RWPE1 (cell line): ENCODE results near the gene KRTAP10-10.
"Not testable (repeated sequence)": the region's sequence is repeated elsewhere in the genome, so short reads cannot be mapped to it uniquely, and the experiment has no call there.

ENCODE experiments used
- CTCF ChIA-PET: fragments of 350-600 bp; sonication (Branson Sonifier 250); formaldehyde crosslinking; extraction: SDS; loops from one replicate; lab custom pipeline; 2021; lab: Yijun Ruan, JAX
- POLR2A ChIA-PET: fragments of 400-600 bp; formaldehyde crosslinking; extraction: SDS; loops from one replicate; lab custom pipeline; 2020; ENCODE audit warnings: antibody characterized with exemption; ENCODE audit not compliant: low non-redundant PET; lab: Yijun Ruan, JAX
- DNase-seq: peaks from one replicate; pipeline ENCODE4 v3.0.0; 2012; ENCODE audit warnings: low spot score
- H3K27ac ChIP-seq: fragments of 450-650 bp; 2 replicates; pipeline ENCODE4 v1.5.1; 2017
- TF ChIP-seq, protein P1 (sequence below): fragments of 450-650 bp; conservative IDR thresholded peaks from 2 replicates; pipeline ENCODE4 v1.5.1; 2017; ENCODE audit warnings: low read depth, mild to moderate bottlenecking

Gene KRTAP10-10

DNA sequence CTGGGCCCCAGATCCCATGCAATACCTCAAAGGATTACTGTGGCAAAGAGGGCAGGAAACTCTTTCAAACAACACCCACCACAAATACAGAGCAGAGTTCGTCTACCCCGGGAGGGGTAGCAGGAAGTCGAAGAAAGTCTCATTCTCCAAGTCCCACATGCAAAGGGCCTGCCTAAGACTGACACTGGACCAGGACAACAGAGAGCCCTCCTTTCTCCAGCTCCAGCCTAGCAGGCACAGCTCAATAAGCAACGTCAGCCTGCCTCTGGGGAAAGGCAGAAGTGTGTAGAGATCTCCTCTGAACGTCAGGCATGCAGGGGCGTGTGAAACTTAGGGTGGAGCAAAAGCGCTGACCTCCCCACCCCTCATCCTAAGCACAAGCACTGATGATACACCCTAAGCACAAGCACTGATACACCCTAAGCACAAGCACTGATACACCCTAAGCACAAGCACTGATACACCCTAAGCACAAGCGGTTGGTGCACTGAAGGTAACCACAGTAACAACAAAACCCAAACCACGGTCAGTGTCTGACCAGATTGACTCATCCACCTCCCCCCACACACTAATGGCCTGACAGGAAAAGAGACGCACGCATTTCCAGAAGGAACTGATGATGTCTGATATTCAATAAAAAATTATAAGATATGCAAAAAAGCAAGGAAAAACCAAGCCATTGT lies 21.9 kb downstream of the KRTAP10-10 start:
- POLR2A ChIA-PET, result no interaction called here
- TF ChIP-seq, protein P1, sequence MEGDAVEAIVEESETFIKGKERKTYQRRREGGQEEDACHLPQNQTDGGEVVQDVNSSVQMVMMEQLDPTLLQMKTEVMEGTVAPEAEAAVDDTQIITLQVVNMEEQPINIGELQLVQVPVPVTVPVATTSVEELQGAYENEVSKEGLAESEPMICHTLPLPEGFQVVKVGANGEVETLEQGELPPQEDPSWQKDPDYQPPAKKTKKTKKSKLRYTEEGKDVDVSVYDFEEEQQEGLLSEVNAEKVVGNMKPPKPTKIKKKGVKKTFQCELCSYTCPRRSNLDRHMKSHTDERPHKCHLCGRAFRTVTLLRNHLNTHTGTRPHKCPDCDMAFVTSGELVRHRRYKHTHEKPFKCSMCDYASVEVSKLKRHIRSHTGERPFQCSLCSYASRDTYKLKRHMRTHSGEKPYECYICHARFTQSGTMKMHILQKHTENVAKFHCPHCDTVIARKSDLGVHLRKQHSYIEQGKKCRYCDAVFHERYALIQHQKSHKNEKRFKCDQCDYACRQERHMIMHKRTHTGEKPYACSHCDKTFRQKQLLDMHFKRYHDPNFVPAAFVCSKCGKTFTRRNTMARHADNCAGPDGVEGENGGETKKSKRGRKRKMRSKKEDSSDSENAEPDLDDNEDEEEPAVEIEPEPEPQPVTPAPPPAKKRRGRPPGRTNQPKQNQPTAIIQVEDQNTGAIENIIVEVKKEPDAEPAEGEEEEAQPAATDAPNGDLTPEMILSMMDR, result no peak
- H3K27ac ChIP-seq, result no peak overlapping the region
- CTCF ChIA-PET, result interaction anchor here (0.6 to 1.0 kb wide), 2 partner anchors 32 to 77 kb away, joined by 3 to 4 read pairs; partner anchors contain the start of gene KRTAP10-9
- DNase-seq, result no peak

DNA sequence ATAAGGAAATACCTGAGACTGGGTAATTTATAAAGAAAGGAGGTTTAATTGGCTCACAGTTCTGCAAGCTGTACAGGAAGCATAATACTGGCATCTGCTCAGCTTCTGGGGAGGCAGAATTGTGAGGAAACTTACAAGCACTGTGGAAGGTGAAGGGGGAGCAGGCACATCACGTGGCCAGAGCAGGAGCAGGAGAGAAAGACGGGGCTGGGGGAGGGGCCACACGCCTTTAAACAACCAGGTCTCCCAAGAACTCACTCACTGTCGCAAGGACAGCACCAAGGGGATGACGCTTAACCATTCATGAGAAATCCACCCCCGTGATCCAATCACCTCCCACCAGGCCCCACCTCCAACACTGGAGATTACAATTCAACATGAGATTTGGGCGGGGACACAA lies 24.4 kb downstream of the KRTAP10-10 start:
- CTCF ChIA-PET, POLR2A ChIA-PET, DNase-seq, H3K27ac ChIP-seq: not testable (repeated sequence)

DNA sequence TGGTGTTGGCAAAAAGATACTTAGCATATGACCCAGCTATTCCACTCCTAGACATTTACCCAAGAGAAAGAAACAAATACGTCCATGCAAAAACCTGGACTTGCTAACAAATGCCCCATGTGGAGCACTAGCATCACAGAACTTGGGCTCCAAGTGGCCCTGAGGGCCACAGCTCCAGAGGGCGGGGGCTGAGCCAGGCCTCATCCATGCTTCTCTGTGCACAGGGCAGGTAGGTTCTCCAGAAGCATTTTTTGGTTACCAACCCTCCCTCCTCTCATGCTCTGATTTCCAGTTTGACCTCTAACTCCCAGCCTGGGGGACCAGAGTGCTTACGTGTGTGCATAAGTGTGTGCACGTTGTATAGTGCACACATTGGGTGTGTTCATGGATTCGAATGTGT lies 27.5 kb downstream of the KRTAP10-10 start:
- DNase-seq, result no peak
- no peak overlapping the region for H3K27ac ChIP-seq
- TF ChIP-seq, protein P1, result no peak
- CTCF ChIA-PET, result interaction anchor here (1.0 kb wide), 1 partner anchor 12 kb away, joined by 4 read pairs; no protein-coding TSS in a partner anchor
- POLR2A ChIA-PET, result interaction anchor here (0.5 kb wide), 1 partner anchor 34 kb away, joined by 4 read pairs; no protein-coding TSS in a partner anchor

DNA sequence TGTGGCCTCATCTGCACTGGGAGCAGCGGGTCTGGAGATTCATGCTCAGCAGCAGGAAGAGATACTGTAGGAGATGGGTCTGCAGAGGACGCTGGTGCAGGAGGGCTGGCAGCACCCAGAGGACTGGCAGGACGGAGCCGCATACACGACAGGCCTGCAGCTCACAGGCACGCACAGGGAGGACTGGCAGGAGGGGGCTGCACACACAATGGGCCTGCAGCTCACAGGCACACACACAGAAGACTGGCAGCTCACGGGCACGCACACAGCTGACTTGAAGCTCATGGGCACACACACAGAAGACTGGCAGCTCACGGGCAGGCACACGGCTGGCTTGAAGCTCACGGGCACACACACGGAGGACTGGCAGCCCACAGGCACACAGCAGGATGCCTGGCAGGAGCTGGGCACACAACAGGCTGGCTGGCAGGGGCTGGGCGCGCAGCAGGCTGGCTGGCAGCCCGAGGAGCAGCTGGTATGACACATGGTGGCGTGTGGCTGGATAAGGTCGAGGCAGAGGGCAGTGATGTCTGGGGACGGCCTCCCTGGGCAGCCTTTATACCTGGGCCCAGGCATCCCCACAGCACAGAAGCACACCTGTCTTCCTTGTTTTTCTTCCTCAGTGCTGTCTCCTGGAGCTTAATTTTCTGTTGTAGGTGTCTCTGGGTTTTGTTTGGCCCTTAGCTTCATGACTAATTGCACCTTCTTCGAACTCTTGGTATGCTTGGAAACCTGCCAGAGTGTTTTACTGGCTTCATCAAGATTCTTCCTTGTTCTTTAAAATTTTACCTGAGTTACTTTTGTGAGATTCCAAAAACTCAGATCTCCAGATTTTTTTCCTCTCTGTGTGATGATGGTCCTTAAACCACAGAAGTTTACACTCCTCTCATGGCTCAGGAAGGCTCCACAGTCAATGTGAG lies 29.5 kb downstream of the KRTAP10-10 start, which contains the start of gene KRTAP12-2:
Gene KRTAP12-2 (minus strand): TSS at position 527 of the 920 bp plus-strand sequence. CDS start 41 bp downstream, at position 486.
- ChIA-PET POLR2A (no interaction called here), CTCF (interaction anchor here (0.5 to 0.6 kb wide), 2 partner anchors 76 to 166 kb away, joined by 3 to 5 read pairs; no protein-coding TSS in a partner anchor)
- TF ChIP-seq, protein P1, result no peak
- no peak for DNase-seq
- H3K27ac ChIP-seq, result no peak within 1 kb of the TSS

DNA sequence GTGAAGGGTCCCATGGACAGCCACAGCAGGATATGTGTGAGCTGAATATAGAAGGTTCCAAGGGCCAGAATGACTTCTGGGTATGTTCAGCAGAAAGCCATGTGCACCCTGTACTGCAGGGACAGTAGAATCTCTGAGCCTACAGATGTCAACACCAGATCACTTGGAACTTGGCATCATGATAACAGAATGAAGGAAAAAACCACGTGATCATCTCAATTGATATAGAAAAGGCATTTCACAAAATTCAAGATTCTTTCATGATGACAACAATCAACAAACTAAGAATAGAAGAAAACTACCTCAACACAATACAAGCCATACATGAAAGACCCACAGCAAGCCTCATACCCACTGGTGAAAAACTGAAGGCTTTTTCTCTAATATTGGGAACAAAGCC lies 30.5 kb downstream of the KRTAP10-10 start:
- CTCF ChIA-PET, result no interaction called here
- no peak for DNase-seq
- POLR2A ChIA-PET, result no interaction called here

DNA sequence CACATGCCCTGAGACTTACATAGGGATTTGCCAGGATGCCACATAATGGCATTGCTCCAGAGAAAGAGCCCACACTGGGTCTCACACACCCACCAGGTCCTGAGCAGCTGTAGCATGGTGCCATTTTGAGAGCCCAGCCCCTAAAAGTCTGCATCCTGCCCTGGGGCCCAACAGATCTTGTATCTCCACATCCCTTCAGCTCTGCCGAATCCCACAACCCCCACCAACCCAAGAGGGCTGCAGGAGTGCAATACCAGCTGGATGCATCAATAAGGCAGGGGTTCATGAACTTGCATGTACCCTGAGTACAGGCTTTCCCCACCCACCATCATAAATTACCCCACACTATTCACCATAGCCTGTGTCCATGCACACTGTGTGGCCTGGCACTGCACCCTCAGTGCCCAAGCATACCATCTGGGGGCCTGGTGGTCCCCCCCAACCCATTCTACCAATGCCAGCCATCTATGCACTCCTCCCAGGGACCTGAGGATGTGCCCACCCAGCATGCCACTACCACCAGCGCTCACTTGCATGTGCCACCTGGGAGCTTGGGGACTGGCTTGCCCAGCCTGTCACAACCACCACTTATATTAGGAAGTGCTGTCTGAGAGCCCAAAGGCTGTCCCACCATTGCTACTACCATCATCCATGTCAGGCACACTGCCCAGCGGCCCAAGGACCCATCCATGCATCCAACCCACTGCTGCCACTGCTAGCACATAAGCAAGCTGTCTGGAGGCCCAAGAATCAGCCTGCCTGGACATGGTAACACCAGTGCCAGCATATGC lies 33.7 kb downstream of the KRTAP10-10 start:
- DNase-seq, result no peak
- TF ChIP-seq, protein P1, result no peak
- ChIA-PET CTCF (no interaction called here), POLR2A (no interaction called here)
- no peak overlapping the region for H3K27ac ChIP-seq

More for the DNA sequence above, 30.5 kb downstream of the KRTAP10-10 start:
- TF ChIP-seq, protein P1, result no peak
- no peak overlapping the region for H3K27ac ChIP-seq
